Measurements from ENCODE around the gene MAP3K8. TPM values are rescaled to one million over a fixed set of nuclear protein-coding genes. Genes with fewer than 3 reads are reported as not detected.

Gene MAP3K8
- total RNA-seq, 1 experiment from 2014 or later, result 13.8 TPM

DNA sequence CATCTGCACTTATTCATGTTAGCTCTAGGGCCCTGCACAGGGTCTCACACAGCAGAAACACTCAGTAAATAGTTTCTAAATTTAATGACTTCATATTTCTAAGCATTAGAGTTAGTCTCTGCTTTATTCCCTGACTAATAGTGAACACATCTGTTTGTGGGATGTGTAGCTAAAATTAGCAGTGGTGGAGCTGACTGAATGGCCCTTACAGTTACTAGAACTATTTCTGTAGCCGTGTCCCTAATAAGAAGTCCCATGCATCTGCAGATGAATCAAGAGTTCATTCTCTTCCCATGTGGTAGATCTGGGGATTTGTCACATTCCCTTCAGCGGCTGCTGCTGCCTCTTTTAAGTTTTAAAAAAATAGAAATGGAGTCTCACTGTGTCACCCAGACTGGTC lies 11.7 kb downstream of the MAP3K8 start (continued):
- TF ChIP-seq, protein P1, sequence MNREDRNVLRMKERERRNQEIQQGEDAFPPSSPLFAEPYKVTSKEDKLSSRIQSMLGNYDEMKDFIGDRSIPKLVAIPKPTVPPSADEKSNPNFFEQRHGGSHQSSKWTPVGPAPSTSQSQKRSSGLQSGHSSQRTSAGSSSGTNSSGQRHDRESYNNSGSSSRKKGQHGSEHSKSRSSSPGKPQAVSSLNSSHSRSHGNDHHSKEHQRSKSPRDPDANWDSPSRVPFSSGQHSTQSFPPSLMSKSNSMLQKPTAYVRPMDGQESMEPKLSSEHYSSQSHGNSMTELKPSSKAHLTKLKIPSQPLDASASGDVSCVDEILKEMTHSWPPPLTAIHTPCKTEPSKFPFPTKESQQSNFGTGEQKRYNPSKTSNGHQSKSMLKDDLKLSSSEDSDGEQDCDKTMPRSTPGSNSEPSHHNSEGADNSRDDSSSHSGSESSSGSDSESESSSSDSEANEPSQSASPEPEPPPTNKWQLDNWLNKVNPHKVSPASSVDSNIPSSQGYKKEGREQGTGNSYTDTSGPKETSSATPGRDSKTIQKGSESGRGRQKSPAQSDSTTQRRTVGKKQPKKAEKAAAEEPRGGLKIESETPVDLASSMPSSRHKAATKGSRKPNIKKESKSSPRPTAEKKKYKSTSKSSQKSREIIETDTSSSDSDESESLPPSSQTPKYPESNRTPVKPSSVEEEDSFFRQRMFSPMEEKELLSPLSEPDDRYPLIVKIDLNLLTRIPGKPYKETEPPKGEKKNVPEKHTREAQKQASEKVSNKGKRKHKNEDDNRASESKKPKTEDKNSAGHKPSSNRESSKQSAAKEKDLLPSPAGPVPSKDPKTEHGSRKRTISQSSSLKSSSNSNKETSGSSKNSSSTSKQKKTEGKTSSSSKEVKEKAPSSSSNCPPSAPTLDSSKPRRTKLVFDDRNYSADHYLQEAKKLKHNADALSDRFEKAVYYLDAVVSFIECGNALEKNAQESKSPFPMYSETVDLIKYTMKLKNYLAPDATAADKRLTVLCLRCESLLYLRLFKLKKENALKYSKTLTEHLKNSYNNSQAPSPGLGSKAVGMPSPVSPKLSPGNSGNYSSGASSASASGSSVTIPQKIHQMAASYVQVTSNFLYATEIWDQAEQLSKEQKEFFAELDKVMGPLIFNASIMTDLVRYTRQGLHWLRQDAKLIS (CRISPR knock-in tag; IDR thresholded peaks at IDR 0.05; ENCODE audit: borderline replicate concordance), result no peak
- TF ChIP-seq SMAD4 (CRISPR knock-in tag; IDR thresholded peaks at IDR 0.05) (no peak), OVOL2 (CRISPR knock-in tag; IDR thresholded peaks at IDR 0.05; ENCODE audit: borderline replicate concordance) (no peak), ZNF121 (CRISPR knock-in tag; IDR thresholded peaks at IDR 0.05) (no peak)
- TF ChIP-seq, protein P2, sequence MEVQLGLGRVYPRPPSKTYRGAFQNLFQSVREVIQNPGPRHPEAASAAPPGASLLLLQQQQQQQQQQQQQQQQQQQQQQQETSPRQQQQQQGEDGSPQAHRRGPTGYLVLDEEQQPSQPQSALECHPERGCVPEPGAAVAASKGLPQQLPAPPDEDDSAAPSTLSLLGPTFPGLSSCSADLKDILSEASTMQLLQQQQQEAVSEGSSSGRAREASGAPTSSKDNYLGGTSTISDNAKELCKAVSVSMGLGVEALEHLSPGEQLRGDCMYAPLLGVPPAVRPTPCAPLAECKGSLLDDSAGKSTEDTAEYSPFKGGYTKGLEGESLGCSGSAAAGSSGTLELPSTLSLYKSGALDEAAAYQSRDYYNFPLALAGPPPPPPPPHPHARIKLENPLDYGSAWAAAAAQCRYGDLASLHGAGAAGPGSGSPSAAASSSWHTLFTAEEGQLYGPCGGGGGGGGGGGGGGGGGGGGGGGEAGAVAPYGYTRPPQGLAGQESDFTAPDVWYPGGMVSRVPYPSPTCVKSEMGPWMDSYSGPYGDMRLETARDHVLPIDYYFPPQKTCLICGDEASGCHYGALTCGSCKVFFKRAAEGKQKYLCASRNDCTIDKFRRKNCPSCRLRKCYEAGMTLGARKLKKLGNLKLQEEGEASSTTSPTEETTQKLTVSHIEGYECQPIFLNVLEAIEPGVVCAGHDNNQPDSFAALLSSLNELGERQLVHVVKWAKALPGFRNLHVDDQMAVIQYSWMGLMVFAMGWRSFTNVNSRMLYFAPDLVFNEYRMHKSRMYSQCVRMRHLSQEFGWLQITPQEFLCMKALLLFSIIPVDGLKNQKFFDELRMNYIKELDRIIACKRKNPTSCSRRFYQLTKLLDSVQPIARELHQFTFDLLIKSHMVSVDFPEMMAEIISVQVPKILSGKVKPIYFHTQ (CRISPR knock-in tag; IDR thresholded peaks at IDR 0.05), result no peak
- TF ChIP-seq, protein P3, sequence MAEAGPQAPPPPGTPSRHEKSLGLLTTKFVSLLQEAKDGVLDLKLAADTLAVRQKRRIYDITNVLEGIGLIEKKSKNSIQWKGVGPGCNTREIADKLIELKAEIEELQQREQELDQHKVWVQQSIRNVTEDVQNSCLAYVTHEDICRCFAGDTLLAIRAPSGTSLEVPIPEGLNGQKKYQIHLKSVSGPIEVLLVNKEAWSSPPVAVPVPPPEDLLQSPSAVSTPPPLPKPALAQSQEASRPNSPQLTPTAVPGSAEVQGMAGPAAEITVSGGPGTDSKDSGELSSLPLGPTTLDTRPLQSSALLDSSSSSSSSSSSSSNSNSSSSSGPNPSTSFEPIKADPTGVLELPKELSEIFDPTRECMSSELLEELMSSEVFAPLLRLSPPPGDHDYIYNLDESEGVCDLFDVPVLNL (CRISPR knock-in tag; IDR thresholded peaks at IDR 0.05; ENCODE audit: borderline replicate concordance, low read depth), result no peak
- TF ChIP-seq, protein P4, sequence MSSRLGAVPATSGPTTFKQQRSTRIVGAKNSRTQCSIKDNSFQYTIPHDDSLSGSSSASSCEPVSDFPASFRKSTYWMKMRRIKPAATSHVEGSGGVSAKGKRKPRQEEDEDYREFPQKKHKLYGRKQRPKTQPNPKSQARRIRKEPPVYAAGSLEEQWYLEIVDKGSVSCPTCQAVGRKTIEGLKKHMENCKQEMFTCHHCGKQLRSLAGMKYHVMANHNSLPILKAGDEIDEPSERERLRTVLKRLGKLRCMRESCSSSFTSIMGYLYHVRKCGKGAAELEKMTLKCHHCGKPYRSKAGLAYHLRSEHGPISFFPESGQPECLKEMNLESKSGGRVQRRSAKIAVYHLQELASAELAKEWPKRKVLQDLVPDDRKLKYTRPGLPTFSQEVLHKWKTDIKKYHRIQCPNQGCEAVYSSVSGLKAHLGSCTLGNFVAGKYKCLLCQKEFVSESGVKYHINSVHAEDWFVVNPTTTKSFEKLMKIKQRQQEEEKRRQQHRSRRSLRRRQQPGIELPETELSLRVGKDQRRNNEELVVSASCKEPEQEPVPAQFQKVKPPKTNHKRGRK (CRISPR knock-in tag; IDR thresholded peaks at IDR 0.05; ENCODE audit: borderline replicate concordance), result no peak

DNA sequence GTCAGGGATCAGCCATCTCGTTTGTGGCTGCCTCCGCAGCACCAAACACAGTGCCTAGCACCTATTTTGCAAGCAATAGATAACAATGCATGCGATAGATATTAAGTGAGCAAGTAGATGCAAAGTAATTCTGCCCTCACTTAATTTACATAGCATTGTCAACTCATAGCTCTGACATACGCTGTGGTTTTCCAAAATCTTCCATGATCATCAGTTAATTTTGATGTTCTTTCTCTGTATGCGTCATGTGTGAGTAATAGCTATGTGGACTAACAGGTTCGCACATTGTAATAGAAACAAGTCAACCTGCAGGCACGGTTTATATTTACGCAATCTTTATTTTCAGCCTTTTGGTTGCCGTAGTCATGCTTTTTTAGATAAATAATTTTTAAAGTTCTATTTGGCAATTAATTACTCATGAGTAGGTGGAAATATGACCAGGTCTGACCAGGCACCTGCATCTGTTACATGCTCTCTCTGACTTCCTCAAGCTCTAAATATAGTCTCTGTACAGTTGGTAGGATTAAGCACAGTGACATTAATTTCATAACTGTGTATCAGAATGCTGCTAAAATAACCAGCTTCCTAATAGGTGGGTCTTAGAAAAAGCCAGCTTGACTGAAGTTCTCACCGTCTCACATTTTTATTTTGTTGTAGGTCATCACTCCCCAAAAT lies 13.3 kb downstream of the MAP3K8 start:
- TF ChIP-seq, protein P5, sequence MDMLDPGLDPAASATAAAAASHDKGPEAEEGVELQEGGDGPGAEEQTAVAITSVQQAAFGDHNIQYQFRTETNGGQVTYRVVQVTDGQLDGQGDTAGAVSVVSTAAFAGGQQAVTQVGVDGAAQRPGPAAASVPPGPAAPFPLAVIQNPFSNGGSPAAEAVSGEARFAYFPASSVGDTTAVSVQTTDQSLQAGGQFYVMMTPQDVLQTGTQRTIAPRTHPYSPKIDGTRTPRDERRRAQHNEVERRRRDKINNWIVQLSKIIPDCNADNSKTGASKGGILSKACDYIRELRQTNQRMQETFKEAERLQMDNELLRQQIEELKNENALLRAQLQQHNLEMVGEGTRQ (CRISPR knock-in tag; IDR thresholded peaks at IDR 0.05), result no peak
- TF ChIP-seq, protein P6, sequence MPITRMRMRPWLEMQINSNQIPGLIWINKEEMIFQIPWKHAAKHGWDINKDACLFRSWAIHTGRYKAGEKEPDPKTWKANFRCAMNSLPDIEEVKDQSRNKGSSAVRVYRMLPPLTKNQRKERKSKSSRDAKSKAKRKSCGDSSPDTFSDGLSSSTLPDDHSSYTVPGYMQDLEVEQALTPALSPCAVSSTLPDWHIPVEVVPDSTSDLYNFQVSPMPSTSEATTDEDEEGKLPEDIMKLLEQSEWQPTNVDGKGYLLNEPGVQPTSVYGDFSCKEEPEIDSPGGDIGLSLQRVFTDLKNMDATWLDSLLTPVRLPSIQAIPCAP (CRISPR knock-in tag; IDR thresholded peaks at IDR 0.05), result no peak
- Mint-ChIP-seq H3K9me3 (no peaks in the 10 kb centered on the region), H3K4me1 (peaks cover 4% of the 10 kb centered on the region; the same call in 1 of the 2 replicates), H3K27me3 (ENCODE audit: low read depth) (no peaks in the 10 kb centered on the region), H3K36me3 (peaks cover 40% of the 10 kb centered on the region), H3K27ac (no peak overlapping the region), H3K4me3 (no peak overlapping the region)
- ATAC-seq, result no peak
- ChIA-PET CTCF (no interaction called here), POLR2A (no interaction called here)
- no peak for DNase-seq (ENCODE audit: low spot score)

DNA sequence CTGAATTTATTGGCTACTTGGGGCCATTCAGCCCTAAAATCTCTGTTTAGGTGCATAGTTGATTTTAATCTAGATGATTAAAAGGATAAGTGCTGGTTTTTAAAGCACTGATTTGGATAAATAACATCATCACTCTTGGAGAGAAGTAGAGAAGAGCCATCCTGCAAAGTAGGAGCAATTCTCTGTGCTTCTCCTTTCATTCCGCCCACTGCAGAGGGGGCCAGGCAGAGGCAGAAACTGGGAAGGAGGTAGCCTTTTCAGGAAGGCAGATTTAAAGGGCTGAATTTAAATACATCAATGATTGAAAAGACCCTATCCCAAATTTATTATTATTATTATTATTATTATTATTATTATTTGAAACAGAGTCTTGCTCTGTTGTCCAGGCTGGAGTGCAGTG lies 14.1 kb downstream of the MAP3K8 start:
- POLR2A ChIA-PET, result no interaction called here
- TF ChIP-seq, protein P7, sequence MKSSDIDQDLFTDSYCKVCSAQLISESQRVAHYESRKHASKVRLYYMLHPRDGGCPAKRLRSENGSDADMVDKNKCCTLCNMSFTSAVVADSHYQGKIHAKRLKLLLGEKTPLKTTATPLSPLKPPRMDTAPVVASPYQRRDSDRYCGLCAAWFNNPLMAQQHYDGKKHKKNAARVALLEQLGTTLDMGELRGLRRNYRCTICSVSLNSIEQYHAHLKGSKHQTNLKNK (CRISPR knock-in tag; IDR thresholded peaks at IDR 0.05), result no peak
- TF ChIP-seq, protein P8, sequence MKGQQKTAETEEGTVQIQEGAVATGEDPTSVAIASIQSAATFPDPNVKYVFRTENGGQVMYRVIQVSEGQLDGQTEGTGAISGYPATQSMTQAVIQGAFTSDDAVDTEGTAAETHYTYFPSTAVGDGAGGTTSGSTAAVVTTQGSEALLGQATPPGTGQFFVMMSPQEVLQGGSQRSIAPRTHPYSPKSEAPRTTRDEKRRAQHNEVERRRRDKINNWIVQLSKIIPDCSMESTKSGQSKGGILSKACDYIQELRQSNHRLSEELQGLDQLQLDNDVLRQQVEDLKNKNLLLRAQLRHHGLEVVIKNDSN (CRISPR knock-in tag; IDR thresholded peaks at IDR 0.05), result no peak
- TF ChIP-seq NR2C2 (CRISPR knock-in tag; IDR thresholded peaks at IDR 0.05) (no peak), FOXJ3 (CRISPR knock-in tag; IDR thresholded peaks at IDR 0.05; ENCODE audit: borderline replicate concordance) (no peak), ESRRA (CRISPR knock-in tag; IDR thresholded peaks at IDR 0.05; ENCODE audit: borderline replicate concordance) (no peak), ZNF416 (CRISPR knock-in tag; IDR thresholded peaks at IDR 0.05) (no peak)

More for the DNA sequence above, 14.1 kb downstream of the MAP3K8 start:
- CTCF ChIA-PET, result no interaction called here
- no peaks in the 10 kb centered on the region for H3K27me3 Mint-ChIP-seq (ENCODE audit: low read depth)
- H3K27ac Mint-ChIP-seq, result no peak overlapping the region
- peaks cover 40% of the 10 kb centered on the region for H3K36me3 Mint-ChIP-seq
- H3K4me3 Mint-ChIP-seq, result no peak overlapping the region
- H3K9me3 Mint-ChIP-seq, result no peaks in the 10 kb centered on the region
- DNase-seq (ENCODE audit: low spot score), result no peak
- H3K4me1 Mint-ChIP-seq, result peaks cover 4% of the 10 kb centered on the region; the same call in 1 of the 2 replicates
- ATAC-seq, result no peak
